ENCODE results near the gene RBAK.
"Not testable (repeated sequence)": the region's sequence is repeated elsewhere in the genome, so short reads cannot be mapped to it uniquely, and the experiment has no call there.

Gene RBAK

DNA sequence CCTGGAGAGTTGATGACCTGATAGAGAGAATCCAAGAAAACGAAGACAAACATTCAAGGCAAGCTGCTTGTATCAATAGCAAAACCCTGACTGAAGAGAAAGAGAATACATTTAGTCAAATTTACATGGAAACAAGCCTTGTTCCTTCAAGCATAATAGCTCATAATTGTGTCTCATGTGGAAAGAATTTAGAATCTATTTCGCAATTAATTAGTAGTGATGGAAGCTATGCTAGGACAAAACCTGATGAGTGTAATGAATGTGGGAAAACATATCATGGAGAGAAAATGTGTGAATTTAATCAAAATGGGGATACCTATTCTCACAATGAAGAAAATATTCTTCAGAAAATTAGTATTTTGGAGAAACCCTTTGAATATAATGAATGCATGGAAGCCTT is 18.0 kb downstream of the RBAK start:
- H3K4me3 ChIP-seq (replicated peaks in 1 of 2; ENCODE audit: low read depth in 2 of 2, low read length in 2 of 2), result no peak overlapping the region
- DNase-seq (ENCODE audit: low read depth in 2 of 2), result peak in 1 of 2 donors; percentile 25
- TF ChIP-seq CTCF (IDR thresholded peaks at IDR 0.05; ENCODE audit: low read depth, low read length), result no peak

DNA sequence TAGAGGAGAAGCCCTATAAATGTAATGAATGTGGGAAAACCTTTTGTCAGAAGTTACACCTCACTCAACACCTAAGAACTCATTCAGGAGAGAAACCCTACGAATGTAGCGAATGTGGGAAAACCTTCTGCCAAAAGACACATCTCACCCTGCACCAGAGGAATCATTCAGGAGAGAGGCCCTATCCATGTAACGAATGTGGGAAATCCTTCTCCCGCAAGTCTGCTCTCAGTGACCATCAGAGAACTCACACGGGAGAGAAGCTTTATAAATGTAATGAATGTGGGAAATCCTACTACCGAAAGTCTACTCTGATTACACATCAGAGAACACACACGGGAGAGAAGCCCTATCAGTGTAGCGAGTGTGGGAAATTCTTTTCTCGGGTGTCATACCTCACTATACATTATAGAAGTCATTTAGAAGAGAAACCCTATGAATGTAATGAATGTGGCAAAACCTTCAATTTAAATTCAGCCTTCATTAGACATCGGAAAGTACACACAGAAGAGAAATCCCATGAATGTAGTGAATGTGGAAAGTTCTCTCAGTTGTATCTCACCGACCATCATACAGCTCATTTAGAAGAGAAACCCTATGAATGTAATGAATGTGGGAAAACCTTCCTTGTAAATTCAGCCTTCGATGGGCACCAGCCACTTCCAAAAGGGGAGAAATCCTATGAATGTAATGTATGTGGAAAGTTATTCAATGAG is 18.9 kb downstream of the RBAK start:
- DNase-seq (ENCODE audit: low read depth in 2 of 2), result peak; percentile 18 to 35
- TF ChIP-seq CTCF (IDR thresholded peaks at IDR 0.05; ENCODE audit: low read depth, low read length), result no peak
- H3K4me3 ChIP-seq (replicated peaks in 1 of 2; ENCODE audit: low read depth in 2 of 2, low read length in 2 of 2), result no peak overlapping the region

DNA sequence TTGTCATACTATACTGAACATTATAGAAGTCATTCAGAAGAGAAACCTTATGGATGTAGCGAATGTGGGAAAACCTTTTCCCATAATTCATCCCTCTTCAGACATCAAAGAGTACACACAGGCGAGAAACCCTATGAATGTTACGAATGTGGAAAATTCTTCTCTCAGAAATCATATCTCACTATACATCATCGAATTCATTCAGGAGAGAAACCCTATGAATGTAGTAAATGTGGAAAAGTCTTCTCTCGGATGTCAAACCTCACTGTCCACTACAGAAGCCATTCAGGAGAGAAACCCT is 19.4 kb downstream of the RBAK start:
- no peak for DNase-seq (ENCODE audit: low read depth in 2 of 2)
- no peak for TF ChIP-seq CTCF (IDR thresholded peaks at IDR 0.05; ENCODE audit: low read depth, low read length)
- no peak overlapping the region for H3K4me3 ChIP-seq (replicated peaks in 1 of 2; ENCODE audit: low read depth in 2 of 2, low read length in 2 of 2)

DNA sequence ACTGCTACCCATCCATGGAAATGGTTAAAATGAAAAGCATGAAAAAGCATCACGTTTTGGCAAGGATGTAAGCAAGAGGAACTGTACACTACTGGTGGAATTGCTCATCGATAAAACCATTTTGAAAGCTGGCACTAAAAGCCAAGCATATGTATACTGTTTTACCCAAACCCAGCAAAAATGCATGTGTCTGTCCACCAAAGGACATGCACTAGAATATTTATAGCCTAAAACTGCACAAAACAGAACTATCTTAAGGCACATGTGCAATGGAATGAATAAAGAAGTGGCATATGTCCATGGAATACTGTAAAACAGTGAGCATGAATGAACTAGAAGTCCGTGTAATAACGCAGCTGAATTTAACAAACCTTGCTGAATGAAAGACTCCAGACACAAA is 22.9 kb downstream of the RBAK start:
- DNase-seq (ENCODE audit: low read depth in 2 of 2), result no peak
- no peak for TF ChIP-seq CTCF (IDR thresholded peaks at IDR 0.05; ENCODE audit: low read depth, low read length)
- H3K4me3 ChIP-seq (replicated peaks in 1 of 2; ENCODE audit: low read depth in 2 of 2, low read length in 2 of 2), result no peak overlapping the region

- no peak overlapping the region for H3K4me3 ChIP-seq (replicated peaks in 1 of 2; ENCODE audit: low read depth in 2 of 2, low read length in 2 of 2)
- TF ChIP-seq CTCF (IDR thresholded peaks at IDR 0.05; ENCODE audit: low read depth, low read length), result no peak
- no peak for DNase-seq (ENCODE audit: low read depth in 2 of 2)
These were observed 24.5 kb downstream of the RBAK start for GRCh38 chr7:5070206-5070605.

DNA sequence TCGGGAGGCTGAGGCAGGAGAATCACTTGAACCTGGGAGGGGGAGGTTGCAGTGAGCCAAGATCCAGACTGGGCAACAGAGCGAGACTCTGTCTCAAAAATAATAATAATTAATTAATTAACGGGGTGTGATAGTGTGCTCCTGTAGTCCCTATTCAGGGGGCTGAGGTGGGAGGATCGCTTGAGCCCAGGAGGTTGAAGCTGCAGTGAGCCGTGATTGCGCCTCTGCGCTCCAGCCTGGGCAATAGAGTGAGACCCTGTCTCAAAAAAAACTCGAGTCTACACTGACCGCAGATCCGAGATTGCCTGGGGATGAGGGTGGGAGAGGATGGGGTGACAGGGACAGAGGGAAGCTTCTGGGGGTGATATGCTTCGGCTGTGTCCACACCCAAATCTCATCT is 29.5 kb downstream of the RBAK start:
- not testable (repeated sequence) for H3K4me3 ChIP-seq (replicated peaks in 1 of 2; ENCODE audit: low read depth in 2 of 2, low read length in 2 of 2); DNase-seq (ENCODE audit: low read depth in 2 of 2)

DNA sequence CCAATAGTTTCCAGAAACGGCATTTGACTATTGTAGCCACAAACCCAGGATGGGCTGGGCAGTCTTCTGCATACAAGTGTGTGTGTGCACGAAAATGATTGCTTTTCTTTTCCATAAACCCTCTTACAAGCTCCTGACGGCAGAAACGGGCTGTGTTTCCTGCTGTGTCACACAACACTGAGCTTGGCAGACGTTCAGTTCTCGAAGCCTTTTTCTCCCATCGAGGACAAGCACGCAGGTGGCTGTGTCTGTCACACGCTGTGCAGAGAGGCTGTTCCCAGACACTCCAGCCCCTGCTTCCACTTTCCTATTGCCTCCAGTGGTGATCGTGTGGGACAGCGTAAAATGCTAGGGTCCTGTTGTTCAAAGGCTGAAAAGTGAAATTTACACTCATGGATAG is 32.1 kb downstream of the RBAK start:
- no peak overlapping the region for H3K4me3 ChIP-seq (replicated peaks in 1 of 2; ENCODE audit: low read depth in 2 of 2, low read length in 2 of 2)
- DNase-seq (ENCODE audit: low read depth in 2 of 2), result no peak
- no peak for TF ChIP-seq CTCF (IDR thresholded peaks at IDR 0.05; ENCODE audit: low read depth, low read length)

All from cardiac fibroblast (primary cell).